Upper lobe of left lung (tissue), 4 donors: ENCODE measurements around the gene COQ7.

Experiments used
- CTCF ChIP-seq, 6 experiments: fragments of 450-650 bp in 4 of 6; fragments of 200-600 bp in 2 of 6; sonication (generic) in 2 of 6; IDR thresholded peaks; one replicate each; pipeline ENCODE4 v1.5.1; 2016 to 2019; ENCODE audit warnings: antibody characterized with exemption in 6 of 6
- EP300 ChIP-seq, 4 donors: sonication (generic); formaldehyde crosslinking; IDR thresholded peaks; one replicate each; pipeline ENCODE4 v1.5.1; 2017; ENCODE audit warnings: antibody characterized with exemption in 4 of 4, control low read depth in 2 of 4
- POLR2A ChIP-seq, 4 donors: fragments of 450-650 bp; IDR thresholded peaks; one replicate each; pipeline ENCODE4 v1.5.1; 2016 to 2017; ENCODE audit warnings: antibody characterized with exemption in 4 of 4, mild to moderate bottlenecking in 2 of 4
- POLR2AphosphoS5 ChIP-seq, 2 donors: sonication (generic); formaldehyde crosslinking; IDR thresholded peaks; one replicate each; pipeline ENCODE4 v1.5.1; 2017; ENCODE audit warnings: antibody characterized with exemption in 2 of 2

- TF ChIP-seq CTCF (IDR thresholded peaks at IDR 0.05) = no peak
- TF ChIP-seq POLR2AphosphoS5 (IDR thresholded peaks at IDR 0.05) = no peak
- TF ChIP-seq POLR2A (IDR thresholded peaks at IDR 0.05) = no peak
- TF ChIP-seq EP300 (IDR thresholded peaks at IDR 0.05) = no peak
These were observed 60.3 kb downstream of the COQ7 start for GRCh38 chr16:19127674-19128131.
